ENCODE results near the gene PRKCA.

Gene PRKCA

DNA sequence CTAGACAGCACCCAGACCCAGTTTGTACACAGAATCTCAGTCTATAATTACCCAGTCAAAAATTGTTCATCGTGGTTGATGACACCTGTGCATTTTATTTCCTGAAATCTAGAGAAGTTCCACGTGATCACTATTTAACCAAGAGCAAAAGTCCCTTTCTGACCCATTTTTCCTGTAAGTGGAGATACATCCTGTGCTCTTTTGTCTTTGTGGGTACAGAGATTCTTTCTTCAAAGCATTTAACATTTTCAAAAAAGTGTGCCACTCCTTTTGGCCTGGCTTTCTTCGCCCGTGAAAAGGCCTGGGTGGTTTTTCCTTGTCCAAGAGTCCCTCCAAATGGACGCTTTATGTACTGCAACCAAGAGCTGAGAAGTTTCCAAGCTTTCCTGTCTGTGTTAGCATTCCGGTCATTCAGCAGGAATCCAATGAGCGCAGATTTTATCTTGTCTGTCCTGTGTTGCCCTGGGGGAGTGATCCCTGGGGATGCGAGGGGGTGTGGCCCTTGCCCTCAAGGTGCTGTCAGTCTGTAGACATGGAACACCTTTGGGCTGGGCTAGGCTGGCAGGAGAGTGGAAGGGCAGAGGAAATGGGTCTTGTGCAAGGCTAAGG lies 371.4 kb downstream of the PRKCA start:
- DNase-seq, result peak; percentile 30

DNA sequence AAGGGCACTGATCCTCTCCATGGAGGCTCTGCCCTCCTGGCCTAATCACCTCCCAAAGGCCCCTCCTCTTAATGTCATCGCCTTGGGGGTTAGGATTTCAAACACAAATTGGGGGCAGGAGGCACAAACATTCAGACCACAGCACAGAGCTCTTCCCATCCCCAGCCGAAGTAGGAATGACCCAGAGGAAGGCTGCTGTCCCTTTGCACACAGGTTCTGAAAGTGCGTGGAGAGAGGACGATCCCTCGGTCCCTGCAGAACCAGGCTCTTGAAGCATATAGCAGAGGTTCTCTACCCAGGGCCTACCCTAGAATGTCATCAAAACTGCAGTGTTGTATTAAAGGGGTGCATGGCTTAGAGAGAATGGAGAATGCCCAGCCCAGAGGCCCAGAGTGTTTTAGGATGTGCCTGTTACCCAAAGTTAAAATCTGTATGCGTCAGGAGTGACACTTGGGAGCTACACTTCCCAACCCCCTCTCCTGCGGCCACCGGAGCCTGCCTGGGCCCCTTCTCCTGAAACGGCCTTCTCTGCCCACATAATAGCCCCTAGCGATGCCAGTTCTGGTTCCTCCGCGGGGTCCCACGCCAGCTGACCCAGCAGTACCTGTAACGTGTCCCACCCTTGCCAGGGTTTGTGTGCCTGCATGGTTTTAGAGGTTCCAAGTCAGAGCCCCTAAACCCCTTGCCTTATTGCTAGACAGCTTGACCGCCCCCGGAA lies 373.0 kb downstream of the PRKCA start:
- DNase-seq, result no peak

DNA sequence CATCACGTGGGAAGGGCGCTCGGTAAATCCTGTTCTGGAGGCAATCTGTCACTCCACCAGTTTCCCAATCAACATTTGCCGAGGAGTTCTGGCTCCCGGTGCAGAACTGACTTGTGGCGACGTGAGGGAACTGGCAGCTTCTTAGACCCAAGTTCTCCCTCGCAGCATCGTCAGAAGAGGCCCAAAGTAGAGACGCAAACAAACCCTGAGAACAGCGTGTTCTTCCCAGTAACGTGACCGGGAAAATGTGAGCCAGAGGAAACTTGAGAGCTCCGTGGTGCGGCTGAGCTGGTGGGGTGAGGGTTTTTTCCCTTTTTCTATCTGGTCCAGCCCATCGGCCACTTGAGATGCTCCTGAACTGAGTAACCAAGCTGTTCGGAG lies 373.6 kb downstream of the PRKCA start:
- DNase-seq, result no peak

DNA sequence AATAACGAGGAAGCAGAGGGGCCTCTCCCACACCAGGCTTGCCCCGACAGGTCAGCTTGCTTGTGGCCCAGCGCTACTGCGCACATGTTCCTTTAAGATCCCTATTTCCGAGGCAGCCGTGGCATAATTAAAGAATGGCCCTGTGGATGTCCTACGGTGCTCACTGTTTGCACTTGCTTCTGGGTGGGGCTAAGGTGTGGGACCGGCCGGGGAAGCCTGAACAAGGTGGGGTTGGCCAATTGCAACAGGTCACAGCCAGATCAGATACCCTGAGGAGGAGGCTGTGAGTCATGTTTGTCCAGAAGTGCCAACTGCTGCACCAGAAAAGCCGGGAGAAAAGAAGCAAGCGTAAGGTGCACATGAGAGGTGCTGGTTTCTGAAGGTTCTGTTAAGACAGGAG lies 374.0 kb downstream of the PRKCA start:
- DNase-seq, result no peak

DNA sequence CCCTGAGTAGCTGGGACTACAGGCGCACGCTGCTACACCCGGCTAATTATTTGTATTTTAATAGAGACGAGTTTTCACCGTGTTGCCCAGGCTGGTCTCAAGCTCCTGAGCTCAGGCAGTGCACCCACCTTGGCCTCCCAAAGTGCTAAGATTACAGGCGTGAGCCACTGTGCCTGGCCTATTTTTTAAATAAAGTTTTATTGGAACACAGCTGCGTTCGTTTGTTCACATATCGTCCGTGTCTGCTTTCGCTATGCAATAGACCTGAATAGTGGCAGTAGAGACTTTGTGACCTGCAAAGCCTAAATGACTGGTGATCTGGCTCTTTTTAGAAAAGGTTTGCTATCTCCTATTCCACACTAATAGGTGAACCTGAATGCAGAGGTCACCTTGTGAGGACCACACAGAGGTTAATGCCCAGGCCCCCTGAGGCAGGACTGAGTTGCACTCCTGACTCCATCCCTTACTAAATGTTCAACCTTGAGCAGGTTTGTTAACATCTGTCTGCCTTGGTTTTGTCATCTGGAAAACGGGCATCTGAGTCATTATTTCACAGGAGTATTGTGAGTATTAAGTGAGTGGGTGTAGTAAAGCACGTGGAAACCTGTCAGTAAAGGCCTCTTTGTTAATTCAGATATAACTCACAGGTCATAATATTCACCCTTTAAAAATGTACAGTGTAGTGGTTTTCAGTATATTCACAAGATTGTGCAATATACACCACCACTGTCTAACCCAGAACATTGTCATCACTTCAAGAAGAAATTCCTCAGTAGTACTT lies 375.0 kb downstream of the PRKCA start:
- DNase-seq, result no peak

DNA sequence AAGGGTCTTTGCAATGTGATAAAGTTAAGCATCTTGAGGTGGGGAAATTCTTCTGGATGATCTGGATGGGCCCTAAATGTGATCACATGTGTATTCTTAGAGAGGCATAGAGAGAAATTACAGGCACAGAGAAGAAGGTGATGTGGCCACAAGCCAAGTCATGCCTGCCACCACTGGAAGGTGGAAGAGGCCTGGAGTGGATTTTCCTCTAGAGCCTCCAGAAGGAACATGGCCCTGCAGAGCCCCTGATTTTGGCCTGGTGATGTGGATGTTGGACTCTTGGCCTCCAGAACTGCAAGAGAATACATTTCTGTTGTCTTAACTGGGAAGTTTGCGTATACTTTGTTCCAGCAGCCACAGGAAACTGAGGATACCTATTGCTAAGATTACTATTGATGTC lies 375.6 kb downstream of the PRKCA start:
- DNase-seq, result no peak

DNA sequence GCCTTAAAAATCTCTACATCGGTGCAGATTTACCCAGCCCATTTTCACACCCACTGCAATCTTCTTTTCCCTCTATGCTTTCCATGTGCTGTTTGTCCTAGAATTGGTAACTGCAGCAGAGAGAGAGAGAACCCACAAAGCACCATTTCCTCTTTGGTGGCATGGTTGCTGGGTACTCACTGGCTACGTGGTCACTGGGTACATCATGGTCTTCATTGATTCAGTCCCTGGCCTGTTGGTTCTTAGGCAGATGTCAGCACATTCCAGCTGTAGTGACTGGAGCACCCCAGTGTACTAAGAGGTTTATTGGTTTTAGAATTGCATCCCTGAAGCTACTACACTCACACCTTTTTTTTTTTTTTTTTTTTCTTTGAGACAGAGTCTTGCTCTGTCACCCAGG lies 376.4 kb downstream of the PRKCA start:
- DNase-seq, result no peak

DNA sequence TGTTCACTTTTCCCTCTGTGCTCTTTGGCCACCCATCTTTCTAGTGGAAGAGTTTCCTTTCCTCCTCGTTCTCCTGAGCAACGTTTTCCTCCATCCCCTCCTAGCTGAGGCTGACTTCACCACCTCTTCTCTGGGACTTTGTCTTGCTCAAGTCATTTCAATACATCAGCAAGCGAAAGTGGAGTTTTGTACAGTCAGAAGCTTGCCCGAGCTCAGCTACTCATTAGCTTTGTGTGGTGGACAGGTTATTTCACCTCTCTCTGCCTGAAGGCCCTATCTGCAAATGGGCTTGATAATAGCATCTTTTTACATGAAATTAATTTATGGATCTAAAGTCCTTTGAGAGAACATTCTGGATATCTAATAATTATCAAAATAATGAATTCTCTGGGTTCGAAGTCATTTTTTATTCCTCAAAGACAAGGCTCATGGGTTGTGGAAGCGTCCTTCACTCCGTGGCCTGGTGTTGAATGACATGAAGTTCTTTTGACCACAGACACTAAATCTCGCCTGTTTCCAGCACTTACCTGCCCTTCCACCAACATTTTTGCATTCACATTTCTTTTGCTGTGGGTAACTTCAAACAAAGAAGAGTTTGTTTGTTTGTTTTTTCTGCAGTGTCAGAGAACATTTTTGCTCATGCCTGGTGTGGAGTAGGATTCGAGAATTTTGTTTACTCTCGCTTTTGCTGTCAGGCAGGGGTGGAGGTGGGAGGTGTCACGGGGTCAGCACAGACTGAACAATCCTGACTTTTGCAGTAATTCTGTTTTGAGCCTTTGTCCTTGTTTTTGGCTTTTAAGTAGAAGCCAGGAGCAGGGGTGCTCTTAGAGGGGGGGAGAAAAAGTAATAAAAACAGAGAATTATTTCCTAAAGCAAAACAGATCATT lies 377.5 kb downstream of the PRKCA start:
- no peak for DNase-seq

DNA sequence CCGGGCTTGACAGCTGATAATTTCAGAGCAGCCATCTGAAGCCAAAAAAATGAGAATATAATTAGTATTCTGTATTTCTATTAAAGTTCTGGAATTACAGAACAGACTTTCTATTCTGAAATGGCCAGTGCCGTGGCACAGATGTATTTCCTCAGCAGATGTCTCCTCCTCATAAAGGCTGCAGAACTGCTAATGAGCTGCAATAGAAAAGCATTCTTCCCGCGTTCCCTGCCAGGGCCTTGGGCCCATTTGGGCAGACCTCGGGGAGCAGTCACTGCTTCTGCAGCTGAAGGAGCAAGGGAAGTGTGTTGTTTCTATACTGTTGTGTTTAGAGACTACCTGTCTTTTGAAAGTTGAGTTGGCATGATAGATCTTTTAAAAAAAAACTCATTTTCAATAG lies 379.9 kb downstream of the PRKCA start:
- no peak for DNase-seq

DNA sequence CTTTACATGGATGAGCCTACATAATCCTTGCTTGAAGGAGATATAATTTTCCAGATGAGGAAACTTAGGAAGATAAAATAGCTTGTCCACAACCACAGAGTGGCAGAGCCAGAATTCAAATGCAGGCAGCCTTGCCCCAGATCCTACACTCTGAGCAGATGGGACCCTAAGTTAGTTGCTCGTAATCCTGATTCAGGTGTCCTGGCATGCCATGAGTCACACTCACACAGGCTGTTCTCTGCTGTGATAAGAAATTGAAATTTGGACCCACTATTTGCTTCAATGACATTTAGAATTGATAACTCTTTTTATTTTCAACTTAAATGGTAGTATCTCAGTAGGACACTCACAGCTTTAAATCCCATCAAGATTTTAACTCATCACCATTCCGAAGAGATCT lies 381.8 kb downstream of the PRKCA start:
- no peak for DNase-seq

DNA sequence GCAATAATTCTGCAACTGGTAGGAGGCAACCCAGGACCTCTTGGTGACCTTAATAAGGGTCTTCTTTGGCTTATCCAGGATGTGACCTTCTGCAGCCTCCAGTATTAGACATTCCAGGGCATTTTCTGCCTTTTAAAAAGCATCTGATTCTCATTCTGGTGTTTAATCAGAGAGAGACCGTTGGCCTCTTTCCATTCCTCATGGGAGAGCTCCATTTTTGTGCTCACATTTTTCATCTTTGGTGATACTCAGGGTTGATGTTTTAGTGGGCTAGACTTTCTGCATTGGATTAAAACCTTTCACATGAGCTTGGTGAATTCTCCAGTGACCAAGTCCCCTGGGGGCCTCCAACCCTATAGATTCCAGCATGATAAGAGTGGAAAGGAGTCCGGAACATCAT lies 382.3 kb downstream of the PRKCA start:
- no peak for DNase-seq

DNA sequence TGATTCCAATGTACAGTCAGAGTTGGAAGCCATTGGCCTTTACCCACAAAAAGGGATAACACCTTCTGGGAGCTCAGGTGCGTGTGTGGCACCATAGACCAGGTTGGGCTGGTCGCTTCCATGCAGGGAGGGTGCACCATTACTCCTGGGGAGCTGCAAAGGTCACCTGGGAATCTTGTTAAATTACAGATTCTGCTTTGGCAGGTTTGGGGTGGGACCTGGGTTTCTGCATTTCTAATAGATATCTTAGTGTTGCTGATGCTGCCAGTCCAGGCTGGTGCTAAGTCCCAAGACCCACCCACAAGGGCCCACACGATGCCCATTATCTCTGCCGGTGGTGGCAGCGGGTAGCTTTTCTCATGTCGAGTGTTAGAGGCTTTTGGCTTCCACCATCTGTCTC lies 384.2 kb downstream of the PRKCA start:
- no peak for DNase-seq

DNA sequence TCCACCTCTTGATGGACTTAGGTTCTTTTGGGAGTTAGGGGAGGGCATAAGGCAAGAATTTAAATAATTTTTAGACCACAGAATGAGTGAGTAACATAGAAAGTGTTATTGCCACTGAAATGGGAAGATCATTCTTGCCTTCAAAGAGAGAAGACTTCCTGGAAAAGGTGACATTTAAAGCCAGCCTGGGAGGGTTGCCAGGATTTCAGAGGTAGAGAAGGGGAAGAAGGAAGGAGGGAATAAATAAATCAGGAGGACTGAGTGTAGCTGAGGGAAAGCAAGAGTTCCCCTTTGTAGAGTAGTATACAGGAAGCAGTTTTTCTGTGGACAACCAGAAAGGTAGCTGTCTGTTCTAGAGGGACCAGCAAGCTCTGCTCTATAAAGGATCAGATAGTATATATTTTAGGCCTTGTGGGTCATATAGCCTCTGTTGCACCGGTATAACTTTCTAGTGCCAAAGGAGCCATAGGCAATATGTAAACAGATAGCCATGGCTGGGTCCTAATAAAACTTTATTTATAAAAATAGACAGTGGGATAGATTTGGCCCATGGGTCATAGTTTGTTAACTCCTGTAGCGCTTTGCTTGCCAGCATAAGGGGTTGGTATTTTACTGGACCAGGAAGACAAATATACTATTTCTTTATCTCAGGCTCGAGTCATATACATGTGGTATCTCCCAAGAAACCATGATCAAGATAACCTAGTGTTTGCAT lies 385.3 kb downstream of the PRKCA start:
- DNase-seq, result no peak

DNA sequence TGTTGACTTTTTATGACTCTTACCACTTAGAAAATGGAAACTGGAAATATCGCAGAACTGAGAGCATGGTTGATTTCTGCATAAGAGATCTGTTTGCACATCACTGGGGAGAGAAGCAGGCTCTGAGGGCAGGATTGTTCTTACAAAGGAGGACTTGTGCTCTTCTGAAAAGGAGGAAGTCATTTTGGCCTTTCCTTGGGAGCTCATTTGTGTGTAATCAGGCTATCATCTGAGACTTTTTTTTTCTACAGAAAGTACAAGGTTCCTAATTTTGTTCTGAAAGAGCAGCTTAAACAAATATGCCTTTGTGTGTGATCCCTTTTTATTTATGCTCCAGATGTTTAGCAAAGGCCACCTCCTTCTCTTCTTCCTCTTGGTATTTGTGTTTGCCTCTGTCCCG lies 386.8 kb downstream of the PRKCA start:
- DNase-seq, result no peak

DNA sequence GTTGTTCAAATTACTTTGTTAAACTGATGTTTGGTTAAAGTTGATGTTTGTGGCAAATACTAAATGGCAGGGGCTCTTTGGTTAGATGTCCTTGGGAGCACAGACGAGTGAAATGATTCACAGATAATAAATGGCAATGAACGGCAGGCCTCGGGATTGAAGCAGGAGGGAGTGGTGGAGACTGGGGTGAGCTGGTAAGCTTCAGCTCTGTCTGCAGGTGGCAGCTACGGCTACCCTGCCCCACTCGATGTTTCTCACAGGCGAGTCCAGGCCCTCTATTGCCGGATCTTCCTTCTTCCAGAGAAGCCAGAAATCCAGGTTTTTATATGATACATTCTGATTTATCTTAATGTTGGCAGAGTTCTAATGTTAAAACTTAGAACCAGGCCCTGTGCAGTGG lies 387.8 kb downstream of the PRKCA start:
- no peak for DNase-seq

DNA sequence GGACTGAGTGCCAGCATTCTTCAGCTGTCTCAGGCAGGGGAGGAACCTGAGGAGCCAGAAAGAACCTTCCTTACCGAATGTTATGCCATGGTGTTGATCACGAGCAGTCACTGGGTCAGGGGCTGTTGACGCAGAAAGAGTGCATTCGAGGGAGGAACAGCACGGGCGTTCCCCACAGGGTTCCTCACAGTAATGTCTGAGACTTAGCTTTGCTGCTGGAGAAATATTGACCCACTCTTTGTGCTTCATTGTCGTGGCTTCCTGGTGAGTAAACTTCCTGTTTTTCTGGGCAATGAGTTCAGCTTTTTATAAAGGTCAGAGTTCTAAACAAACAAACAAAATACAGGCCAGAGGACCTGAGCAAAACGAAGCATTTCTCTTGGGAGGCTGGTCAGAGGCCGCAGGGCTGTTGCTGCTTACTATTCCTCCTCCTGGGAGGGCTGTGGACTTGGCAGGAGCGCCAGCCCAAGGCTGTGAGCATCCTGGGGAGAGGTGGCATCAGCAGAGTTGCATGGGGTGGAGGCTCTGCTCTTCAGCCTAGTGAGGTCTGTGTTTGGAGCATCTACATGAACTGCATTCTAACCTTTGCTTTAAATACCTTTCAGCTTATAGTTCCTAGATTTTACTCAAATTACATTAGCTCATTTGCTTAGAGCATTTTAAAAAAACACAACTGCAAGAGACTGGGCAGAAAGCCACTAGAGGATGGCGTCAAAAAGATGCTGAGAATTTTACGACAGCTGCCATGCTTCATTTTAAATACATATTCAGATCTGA lies 389.4 kb downstream of the PRKCA start:
- DNase-seq, result no peak

DNA sequence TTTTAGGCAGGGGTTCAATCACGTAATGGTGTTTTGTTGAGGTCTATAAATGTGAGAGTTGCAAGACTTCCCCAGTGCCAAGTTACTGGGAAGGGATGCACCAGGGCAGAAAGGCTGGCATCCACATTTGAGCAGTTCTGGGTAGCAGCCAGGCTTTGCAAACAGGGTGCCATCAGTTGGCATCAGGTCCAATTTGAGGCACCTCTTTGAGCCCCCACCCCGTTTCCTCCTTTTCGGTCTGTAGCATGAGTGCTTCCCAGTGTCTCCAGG lies 389.9 kb downstream of the PRKCA start:
- no peak for DNase-seq

DNA sequence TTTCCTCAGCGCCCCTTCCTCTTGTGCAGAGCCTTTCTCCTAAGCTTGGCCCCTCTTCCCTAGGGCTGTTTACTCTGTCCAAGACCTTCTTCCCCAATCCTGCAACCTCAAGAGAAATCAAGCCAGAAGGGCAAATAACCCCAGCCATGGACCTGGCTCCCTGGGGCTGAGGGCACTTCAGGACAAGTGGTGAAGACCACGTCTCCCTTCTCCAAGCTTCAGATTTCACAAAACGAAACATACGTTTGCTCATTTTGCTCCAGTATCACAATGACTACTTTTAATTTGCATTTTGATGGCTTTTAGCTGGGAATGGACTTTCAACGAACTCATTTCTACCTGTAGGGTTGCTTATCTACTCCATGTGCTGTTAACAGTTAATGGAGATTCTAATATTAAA lies 392.7 kb downstream of the PRKCA start:
- no peak for DNase-seq

DNA sequence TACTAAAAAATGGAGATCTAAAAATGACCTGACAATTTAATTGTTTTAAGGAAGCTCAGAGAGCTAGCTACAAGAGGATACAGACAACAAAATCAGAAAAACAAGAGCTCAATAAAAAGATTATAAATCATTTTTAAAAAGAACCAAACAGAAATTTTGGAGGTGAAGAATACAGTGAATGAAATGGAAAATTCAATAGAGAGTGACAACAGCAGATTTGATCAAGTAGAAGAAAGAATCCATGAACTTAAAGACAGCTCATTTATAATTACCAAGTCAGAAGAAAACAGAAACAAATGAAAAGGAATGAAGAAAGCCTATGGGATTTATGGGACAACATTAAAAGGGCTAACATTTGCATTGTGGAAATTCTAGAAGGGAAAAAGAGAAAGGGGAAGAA lies 395.9 kb downstream of the PRKCA start:
- no peak for DNase-seq

DNA sequence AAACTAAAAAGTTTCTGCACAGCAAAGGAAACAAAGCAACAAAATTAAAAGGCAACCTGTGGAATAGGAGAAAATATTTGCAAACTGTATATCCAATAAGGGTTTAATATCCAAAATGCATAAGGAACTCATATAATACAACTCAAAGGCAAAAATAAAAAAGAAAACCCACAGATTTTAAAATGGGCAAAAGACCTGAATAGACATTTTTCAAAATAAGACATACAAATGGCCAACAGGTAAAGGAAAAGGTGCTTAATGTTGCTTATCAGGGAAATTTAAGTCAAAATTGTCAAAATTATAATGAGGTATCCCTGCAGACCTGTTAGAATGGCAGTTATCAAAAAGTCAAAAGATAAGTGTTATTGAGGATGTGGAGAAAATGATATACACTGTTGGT lies 399.0 kb downstream of the PRKCA start:
- no peak for DNase-seq

DNA sequence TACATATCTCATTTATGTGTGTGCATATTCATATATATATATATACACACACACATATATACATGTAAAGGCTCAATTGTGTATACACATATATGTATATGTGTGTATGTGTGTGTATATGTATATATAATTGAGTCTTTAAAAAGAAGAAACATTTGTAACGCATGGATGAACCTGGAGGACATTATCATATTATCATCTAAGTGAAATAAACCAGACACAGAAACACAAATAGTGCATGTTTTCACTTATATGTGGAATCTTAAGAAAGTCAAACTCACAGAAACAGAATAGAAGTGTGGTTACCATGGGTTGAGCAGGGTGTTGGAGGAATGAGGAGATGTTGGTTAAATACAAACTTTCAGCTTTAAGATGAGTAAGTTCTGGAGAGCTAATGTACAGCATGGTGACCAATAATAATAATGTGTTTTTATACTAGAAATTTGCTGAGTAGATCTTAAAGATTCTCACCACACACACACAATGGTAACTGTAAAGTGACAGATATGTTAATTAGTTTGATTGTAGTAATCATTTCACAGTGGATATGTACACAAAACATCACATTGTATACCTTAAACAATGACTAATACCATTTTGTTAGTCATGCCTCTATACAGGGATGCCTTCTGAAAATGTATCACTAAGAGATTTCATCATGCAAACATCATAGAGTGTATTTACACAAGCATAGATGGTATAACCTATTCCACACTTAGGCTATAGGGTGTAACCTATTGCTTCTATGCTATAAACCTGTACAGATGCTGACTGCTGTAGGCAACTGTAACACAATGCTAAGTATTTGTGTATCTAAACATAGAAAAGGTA lies 399.9 kb downstream of the PRKCA start:
- DNase-seq, result no peak
